GM19239 (cell line): ENCODE results near the gene FOXRED2.
"Not testable (repeated sequence)": the region's sequence is repeated elsewhere in the genome, so short reads cannot be mapped to it uniquely, and the experiment has no call there.

Source experiments
- DNase-seq: peaks from one replicate; pipeline ENCODE4 v3.0.0; 2011; ENCODE audit warnings: low spot score; ENCODE audit not compliant: insufficient read length
- FAIRE-seq: peaks from 2 replicates; lab custom pipeline; 2011; peaks lifted over from hg19 to GRCh38; lab: Jason Lieb, UNC

FOXRED2 gene

GRCh38 chr22:36520423-36520822 is 13.6 kb upstream of the FOXRED2 start:
- no peak for FAIRE-seq

GRCh38 chr22:36519906-36520305 is 13.1 kb upstream of the FOXRED2 start:
- not testable (repeated sequence) for DNase-seq, FAIRE-seq

More at GRCh38 chr22:36520423-36520822, 13.6 kb upstream of the FOXRED2 start:
- DNase-seq: no peak

- FAIRE-seq (no peak), DNase-seq (no peak)
Observed at GRCh38 chr22:36514766-36515165, 7.9 kb upstream of the FOXRED2 start.

GRCh38 chr22:36512991-36513390 is 6.2 kb upstream of the FOXRED2 start:
- no peak for FAIRE-seq
- DNase-seq: no peak

- FAIRE-seq (no peak), DNase-seq (no peak)
Observed at GRCh38 chr22:36512333-36512732, 5.5 kb upstream of the FOXRED2 start.

GRCh38 chr22:36510966-36511881 is 4.4 kb upstream of the FOXRED2 start:
- FAIRE-seq (no peak), DNase-seq (no peak)

- no peak for FAIRE-seq
- DNase-seq: no peak
Observed at GRCh38 chr22:36510384-36510783, 3.5 kb upstream of the FOXRED2 start.

GRCh38 chr22:36507518-36508010 is 724 bp upstream of the FOXRED2 start:
- DNase-seq (no peak), FAIRE-seq (peak; percentile 23)

GRCh38 chr22:36505998-36506635 is 723 bp downstream of the FOXRED2 start:
- DNase-seq (no peak), FAIRE-seq (no peak)

GRCh38 chr22:36497910-36498665 is 8.8 kb downstream of the FOXRED2 start:
- FAIRE-seq: no peak

GRCh38 chr22:36493690-36494110 is 13.1 kb downstream of the FOXRED2 start:
- DNase-seq: peak; percentile 63
- FAIRE-seq: peak; percentile 95

More at GRCh38 chr22:36497910-36498665, 8.8 kb downstream of the FOXRED2 start:
- no peak for DNase-seq

- no peak for FAIRE-seq
- DNase-seq: no peak
Observed at GRCh38 chr22:36492109-36492508, 14.7 kb downstream of the FOXRED2 start.

GRCh38 chr22:36491155-36491554 is 15.7 kb downstream of the FOXRED2 start:
- DNase-seq (no peak), FAIRE-seq (no peak)

GRCh38 chr22:36486619-36487384 is 20.0 kb downstream of the FOXRED2 start:
- DNase-seq (no peak), FAIRE-seq (peak; percentile 79)

GRCh38 chr22:36481393-36482168 is 25.3 kb downstream of the FOXRED2 start, which contains the start of gene TXN2:
TSS of gene TXN2 (minus strand) at chr22:36481640. CDS start at chr22:36480837, 803 bp downstream.
- peak; percentile 93 for DNase-seq

GRCh38 chr22:36480941-36481392 is 25.9 kb downstream of the FOXRED2 start:
- peak; percentile 90 for FAIRE-seq
- no peak for DNase-seq

More at GRCh38 chr22:36481393-36482168, 25.3 kb downstream of the FOXRED2 start, which contains the start of gene TXN2:
- peak; percentile 98 for FAIRE-seq

- DNase-seq (no peak), FAIRE-seq (no peak)
Observed at GRCh38 chr22:36478966-36479365, 27.9 kb downstream of the FOXRED2 start.

GRCh38 chr22:36475341-36475740 is 31.5 kb downstream of the FOXRED2 start:
- DNase-seq (no peak), FAIRE-seq (no peak)

- FAIRE-seq (no peak), DNase-seq (no peak)
Observed at GRCh38 chr22:36472689-36473088, 34.2 kb downstream of the FOXRED2 start.
